ENCODE results near the gene HRAS.

HRAS gene

DNA sequence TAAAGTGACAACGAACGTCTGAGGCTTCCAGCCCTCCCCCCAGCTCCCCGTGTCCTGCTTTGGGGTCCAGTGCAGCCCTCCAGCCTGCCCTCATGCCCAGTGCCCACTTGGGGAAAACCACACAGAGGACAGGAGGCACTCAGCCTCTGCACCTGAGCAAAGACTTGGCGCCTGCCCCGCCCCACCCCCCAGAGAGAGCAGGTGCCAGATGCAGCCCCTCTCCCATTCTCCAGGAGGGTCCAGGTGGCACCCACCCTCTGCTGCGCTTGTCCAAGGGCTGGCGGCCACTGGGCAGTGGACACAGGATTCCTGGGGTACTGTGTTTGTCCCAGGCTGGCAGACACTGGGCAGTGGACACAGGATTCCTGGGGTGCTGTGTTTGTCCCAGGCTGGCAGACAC is 44.0 kb downstream of the HRAS start:
- DNase-seq: no peak

DNA sequence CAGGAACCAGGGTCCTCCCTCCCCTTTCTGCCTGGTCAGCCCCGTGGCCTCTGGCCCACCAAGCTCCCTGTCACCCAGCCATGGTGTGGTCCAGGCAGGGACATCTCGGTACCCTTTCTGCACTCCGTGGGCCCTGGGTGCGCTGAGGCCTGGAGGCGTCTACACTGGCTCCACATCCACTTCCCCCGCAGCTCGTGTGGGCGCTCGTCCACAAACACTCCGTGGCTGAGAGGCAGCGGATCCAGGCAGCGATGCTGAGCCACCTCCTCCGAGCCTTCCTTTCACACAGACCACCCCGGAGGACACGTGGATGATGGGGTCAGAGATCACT is 44.5 kb downstream of the HRAS start:
- DNase-seq: no peak

DNA sequence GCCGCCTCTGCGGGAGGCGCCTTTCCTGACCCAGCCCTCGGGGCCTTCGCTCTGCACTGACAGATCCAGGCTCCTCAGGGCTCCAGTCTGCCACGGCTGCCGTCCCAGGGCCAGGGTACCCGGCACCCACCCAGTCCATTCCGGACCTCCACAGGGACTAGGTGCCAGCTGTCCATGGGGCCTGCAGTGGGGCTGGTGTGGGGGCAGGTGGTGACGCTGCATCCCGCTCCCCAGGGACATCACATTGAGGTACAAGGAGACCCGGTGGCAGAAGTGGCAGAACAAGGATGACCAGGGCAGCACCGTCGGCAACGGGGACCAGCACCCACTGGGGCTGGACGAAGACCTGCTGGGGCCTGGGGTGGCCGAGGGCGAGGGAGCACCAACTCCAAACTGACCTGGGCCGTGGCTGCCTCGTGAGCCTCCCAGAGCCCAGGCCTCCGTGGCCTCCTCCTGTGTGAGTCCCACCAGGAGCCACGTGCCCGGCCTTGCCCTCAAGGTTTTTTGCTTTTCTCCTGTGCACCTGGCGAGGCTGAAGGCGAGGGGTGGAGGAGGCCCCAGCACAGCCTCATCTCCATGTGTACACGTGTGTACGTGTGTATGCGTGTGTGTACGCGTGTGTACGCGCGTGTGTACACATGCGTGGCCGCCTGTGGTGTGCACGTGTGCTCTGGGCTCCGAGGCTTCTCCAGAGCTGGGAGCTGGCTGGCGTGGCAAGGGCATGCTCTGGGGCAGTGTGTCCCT is 45.0 kb downstream of the HRAS start:
- DNase-seq: no peak

DNA sequence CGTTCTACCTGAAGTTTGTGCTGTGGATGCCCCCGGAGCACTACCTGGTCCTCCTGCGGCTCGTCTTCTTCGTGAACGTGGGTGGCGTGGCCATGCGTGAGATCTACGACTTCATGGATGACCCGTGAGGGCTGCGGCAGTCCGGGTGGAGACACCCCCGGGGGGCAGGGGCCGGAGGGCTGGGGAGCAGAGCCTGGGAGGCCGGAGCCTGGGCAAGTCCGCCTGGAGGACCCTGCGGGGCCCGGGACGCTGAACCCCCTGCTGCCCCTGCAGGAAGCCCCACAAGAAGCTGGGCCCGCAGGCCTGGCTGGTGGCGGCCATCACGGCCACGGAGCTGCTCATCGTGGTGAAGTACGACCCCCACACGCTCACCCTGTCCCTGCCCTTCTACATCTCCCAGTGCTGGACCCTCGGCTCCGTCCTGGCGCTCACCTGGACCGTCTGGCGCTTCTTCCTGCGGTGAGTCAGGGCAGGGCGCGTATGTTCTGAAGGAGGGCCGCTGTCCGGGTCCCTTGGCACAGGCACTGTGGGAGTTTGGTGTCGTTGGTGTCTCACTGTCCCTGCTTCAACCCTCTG is 45.7 kb downstream of the HRAS start:
- no peak for DNase-seq

DNA sequence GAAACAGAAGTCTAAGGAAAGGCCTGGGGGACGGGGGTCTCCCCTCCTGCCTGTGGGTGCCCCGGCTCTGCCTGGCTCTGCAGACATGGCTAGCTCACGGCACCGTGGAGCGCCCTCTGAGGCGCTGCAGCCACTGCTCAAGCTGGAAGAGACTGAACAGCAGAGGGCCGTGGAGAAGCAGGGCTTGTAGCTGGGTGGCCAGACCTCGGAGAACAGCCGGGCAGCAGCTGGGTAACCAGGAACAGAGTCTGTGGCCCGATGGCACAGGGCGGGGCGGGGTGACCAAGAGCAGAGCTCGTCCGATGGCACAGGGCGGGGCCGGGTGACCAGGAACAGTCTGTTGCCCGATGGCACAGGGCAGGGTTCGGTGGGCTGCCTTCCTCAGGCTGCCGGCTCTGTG is 46.4 kb downstream of the HRAS start:
- no peak for DNase-seq

DNA sequence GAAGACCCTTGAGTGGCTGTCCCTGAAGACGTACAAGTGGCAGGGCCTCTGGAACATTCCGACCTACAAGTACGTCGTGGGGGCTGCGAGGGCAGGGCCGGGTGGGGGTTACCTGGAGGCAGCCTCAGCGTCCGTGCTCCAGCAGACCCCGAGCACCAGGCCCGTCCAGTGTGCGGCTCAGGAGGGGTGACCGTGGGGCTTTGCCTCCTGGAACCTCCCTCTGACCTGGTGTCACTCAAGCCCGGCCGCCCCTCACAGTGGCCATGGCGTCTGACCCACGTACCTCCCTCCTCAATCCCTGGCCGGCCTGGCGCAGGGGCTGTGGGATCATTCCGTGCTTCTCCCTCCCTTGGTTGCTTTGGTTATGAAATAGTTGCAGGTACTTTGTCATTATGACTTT is 46.8 kb downstream of the HRAS start:
- DNase-seq: no peak

DNA sequence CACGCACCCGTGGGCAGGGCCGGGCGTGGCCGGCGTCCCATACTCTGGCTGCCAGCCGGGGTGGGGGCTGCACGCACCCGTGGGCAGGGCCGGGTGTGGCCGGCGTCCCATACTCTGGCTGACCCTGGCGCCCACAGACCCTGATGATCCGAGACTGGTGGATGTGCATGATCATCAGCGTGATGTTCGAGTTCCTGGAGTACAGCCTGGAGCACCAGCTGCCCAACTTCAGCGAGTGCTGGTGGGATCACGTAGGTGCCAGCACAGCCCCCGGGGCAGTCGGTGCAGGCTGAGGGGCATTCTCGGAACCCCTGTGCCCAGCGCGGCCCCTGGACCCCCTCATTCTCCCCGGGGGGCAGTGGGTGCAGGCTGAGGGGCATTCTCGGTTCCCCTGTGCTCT is 47.3 kb downstream of the HRAS start:
- DNase-seq: no peak

DNA sequence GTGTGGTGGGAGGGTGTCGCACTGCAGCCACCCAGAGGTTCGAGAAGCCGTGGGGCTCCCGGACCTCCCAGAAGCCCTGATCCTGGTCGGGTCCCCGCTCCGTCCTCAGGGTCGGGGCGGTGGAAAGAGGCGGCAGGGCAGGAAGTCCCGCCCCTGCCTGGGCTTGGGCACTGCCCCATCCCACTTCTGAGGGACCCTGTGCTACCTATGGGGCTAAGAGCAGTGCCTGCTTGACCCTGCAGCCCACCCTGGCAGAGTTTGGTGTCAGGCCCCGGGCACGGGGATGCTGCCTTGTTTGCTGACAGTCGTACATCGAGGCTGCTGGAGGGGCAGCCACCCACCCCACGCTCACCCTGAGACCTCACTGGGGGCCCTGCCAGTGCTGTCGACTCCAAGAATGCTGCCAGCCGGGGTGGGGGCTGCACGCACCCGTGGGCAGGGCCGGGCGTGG is 47.8 kb downstream of the HRAS start:
- no peak for DNase-seq

DNA sequence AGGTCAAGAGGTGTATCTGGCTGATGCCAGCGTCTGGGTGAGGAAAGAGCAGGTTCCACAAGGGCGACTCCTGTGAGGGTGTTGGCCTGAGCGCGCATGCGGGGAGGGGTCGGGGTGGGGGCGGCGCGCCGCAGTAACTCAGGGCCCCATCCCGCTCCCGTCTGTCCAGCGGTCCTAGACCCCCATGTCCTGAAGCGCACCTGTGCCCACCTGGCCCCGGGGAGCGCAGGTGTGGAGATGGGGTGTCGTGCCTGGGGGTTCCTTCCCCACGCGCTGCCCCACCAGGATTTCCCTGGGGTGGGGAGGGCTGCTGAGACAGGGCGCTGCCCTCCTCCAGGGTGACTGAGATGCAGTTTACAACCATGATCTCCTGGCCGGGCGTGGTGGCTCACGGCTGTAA is 49.2 kb downstream of the HRAS start:
- no peak for DNase-seq

DNA sequence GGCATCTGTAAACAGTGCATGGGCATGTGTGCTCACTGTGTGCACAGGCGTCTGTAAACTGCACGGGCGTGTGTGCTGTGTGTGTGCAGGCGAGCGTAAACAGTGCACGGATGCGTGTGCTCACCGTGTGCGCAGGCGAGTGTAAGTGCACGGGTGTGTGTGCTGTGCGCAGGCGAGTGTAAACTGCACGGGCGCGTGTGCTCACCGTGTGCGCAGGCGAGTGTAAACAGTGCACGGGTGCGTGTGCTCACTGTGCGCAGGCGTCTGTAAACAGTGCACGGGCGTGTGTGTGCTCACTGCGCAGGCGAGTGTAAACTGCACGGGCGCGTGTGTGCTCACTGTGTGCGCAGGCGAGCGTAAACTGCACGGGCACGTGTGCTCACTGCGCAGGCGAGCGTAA is 50.8 kb downstream of the HRAS start:
- DNase-seq: no peak
